ENCODE data around the gene CMIP.

DNA sequence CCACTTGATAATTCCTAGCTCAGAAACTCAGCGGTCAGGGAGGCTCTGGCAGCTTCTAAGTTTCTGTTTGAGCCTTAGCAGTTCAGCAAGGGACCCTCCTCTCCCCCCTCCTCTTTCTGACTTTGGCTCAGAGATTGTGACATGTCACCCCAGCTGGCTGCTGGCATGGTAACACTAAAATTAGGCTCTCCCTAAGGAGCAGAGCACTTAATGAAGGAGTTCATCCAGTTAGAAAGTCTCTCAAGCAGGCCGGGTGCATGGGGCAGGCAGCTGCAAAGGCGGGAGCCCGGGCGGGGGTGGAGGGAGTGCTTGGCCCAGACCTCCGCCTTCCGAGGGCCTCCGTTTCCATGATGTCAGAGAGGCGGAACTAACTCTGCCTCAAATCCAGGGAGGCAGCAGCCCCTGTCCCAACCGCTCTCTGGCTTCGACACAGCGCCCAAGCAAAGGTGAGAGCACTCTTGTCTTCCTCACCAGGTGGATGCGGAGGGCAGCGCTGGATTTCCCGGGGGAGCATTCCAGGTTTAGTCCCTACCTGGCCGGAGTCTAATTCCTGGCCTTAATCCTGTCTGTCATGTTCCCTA, 206.5 kb downstream of the CMIP start:
- no peak for TF ChIP-seq POLR2A (IDR thresholded peaks at IDR 0.05)
- TF ChIP-seq, protein P1, sequence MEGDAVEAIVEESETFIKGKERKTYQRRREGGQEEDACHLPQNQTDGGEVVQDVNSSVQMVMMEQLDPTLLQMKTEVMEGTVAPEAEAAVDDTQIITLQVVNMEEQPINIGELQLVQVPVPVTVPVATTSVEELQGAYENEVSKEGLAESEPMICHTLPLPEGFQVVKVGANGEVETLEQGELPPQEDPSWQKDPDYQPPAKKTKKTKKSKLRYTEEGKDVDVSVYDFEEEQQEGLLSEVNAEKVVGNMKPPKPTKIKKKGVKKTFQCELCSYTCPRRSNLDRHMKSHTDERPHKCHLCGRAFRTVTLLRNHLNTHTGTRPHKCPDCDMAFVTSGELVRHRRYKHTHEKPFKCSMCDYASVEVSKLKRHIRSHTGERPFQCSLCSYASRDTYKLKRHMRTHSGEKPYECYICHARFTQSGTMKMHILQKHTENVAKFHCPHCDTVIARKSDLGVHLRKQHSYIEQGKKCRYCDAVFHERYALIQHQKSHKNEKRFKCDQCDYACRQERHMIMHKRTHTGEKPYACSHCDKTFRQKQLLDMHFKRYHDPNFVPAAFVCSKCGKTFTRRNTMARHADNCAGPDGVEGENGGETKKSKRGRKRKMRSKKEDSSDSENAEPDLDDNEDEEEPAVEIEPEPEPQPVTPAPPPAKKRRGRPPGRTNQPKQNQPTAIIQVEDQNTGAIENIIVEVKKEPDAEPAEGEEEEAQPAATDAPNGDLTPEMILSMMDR (IDR thresholded peaks at IDR 0.05) = no peak

Data from right lobe of liver (tissue), 4 donors.